NCI-H1436 treated with DMSO at 0.1 percent for 48 hours (cell line): ENCODE measurements around the gene SIRT2.
"Not testable (repeated sequence)": the region's sequence is repeated elsewhere in the genome, so short reads cannot be mapped to it uniquely, and the experiment has no call there.

Experiments
- DNase-seq: peaks from one replicate; lab custom pipeline; 2025; lab: John Stamatoyannopoulos, UW

Gene SIRT2

GRCh38 chr19:38869160-38869835, 30.1 kb downstream of the SIRT2 start:
- DNase-seq, result no peak

- DNase-seq, result no peak
Measured at GRCh38 chr19:38868551-38868950, 30.9 kb downstream of the SIRT2 start.

- no peak for DNase-seq
Measured at GRCh38 chr19:38867171-38867780, 32.1 kb downstream of the SIRT2 start.

GRCh38 chr19:38862321-38863059, 36.9 kb downstream of the SIRT2 start:
- DNase-seq, result peak; percentile 9

- no peak for DNase-seq
Measured at GRCh38 chr19:38861368-38861767, 38.0 kb downstream of the SIRT2 start.

- not testable (repeated sequence) for DNase-seq
Measured at GRCh38 chr19:38859631-38860204, 39.7 kb downstream of the SIRT2 start.

- no peak for DNase-seq
Measured at GRCh38 chr19:38856813-38857212, 42.6 kb downstream of the SIRT2 start.

GRCh38 chr19:38855751-38856150, 43.7 kb downstream of the SIRT2 start:
- not testable (repeated sequence) for DNase-seq

- not testable (repeated sequence) for DNase-seq
Measured at GRCh38 chr19:38854961-38855360, 44.5 kb downstream of the SIRT2 start.

- no peak for DNase-seq
Measured at GRCh38 chr19:38853214-38853613, 46.2 kb downstream of the SIRT2 start.

GRCh38 chr19:38852231-38853044, 47.0 kb downstream of the SIRT2 start:
- no peak for DNase-seq

- DNase-seq, result peak; percentile 19
Measured at GRCh38 chr19:38851622-38852230, 47.7 kb downstream of the SIRT2 start.

GRCh38 chr19:38850976-38851621, 48.3 kb downstream of the SIRT2 start:
- no peak for DNase-seq

GRCh38 chr19:38850436-38850975, 48.9 kb downstream of the SIRT2 start:
- no peak for DNase-seq

GRCh38 chr19:38849860-38850435, 49.5 kb downstream of the SIRT2 start, which contains the start of gene HNRNPL:
Gene HNRNPL (minus strand): TSS chr19:38849986. CDS start chr19:38849966, 20 bp downstream.
- peak; percentile 100 for DNase-seq

GRCh38 chr19:38849147-38849859, 50.1 kb downstream of the SIRT2 start:
- peak; percentile 49 for DNase-seq

- DNase-seq, result no peak
Measured at GRCh38 chr19:38848299-38849146, 50.9 kb downstream of the SIRT2 start.

GRCh38 chr19:38846097-38846496, 53.3 kb downstream of the SIRT2 start:
- no peak for DNase-seq
